H1 (cell line): ENCODE measurements around the gene HSD17B3. TPM values are rescaled to one million over a fixed set of nuclear protein-coding genes. Genes with fewer than 3 reads are reported as not detected.

Source experiments
- BRCA1 ChIP-seq: IDR thresholded peaks from 2 replicates; pipeline ENCODE4 v1.6.1; 2012; ENCODE audit warnings: low read depth, low read length, improper control_type of control experiment
- EP300 ChIP-seq, 2 experiments: IDR thresholded peaks; 1 replicate in 1 of 2; 2 replicates in 1 of 2; pipeline ENCODE4 v1.6.1; 2011 to 2012; ENCODE audit warnings: low read depth in 2 of 2, low read length in 2 of 2, mild to moderate bottlenecking in 2 of 2, borderline replicate concordance in 1 of 2, inconsistent platforms in 1 of 2, moderate library complexity in 1 of 2
- KDM4A ChIP-seq: IDR thresholded peaks from one replicate; pipeline ENCODE4 v1.7.1; 2012; ENCODE audit warnings: low read depth, mild to moderate bottlenecking, moderate library complexity, low read length, inconsistent platforms; ENCODE audit not compliant: severe bottlenecking
- NANOG ChIP-seq: IDR thresholded peaks from 2 replicates; pipeline ENCODE4 v1.6.1; 2011; ENCODE audit warnings: low read length, low read depth, mild to moderate bottlenecking, inconsistent platforms; ENCODE audit not compliant: insufficient read depth, poor library complexity, severe bottlenecking
- RBBP5 ChIP-seq: IDR thresholded peaks from 2 replicates; pipeline ENCODE4 v1.7.1; 2012; ENCODE audit warnings: low read depth, mild to moderate bottlenecking, inconsistent platforms, low read length, moderate library complexity, borderline replicate concordance
- polyA plus RNA-seq, 7 experiments: library from polyadenylated mRNA; depleted of rRNA in 3 of 7; stranded (reverse) in 5 of 7; unstranded in 2 of 7; fragments of >200 nt in 5 of 7; fragments of 200-250 nt in 2 of 7; gene quantifications; 1 replicate in 5 of 7; 2 replicates in 1 of 7; 4 replicates in 1 of 7; pipeline versions ENCODE4 v1.2.1 to v1.2.3, GENCODE V29; 2011 to 2013; ENCODE audit warnings: missing spikeins in 2 of 7, mixed read lengths in 2 of 7
- total RNA-seq: library from RNA; stranded (reverse); fragmentation: NEBNext Ultra II Directional; extraction: Animal tissue kit (Norgen Biotek cat#: 25700); gene quantifications from 2 replicates; pipeline ENCODE4 v1.2.1, GENCODE V29; 2021
- TF ChIP-seq, protein P1 (sequence below): fragments of 300-600 bp; sonication (generic); IDR thresholded peaks from 2 replicates; pipeline ENCODE4 v1.7.1; 2012; ENCODE audit warnings: low read length, moderate library complexity, mild to moderate bottlenecking, inconsistent platforms; ENCODE audit not compliant: insufficient replicate concordance
- TF ChIP-seq, protein P2 (sequence below), 3 experiments: IDR thresholded peaks; 1 replicate in 2 of 3; 2 replicates in 1 of 3; pipeline versions ENCODE4 v1.5.1 to v1.6.1; 2011; ENCODE audit warnings: low read length in 3 of 3, mild to moderate bottlenecking in 3 of 3, inconsistent platforms in 2 of 3, low read depth in 1 of 3, moderate library complexity in 1 of 3; ENCODE audit not compliant: insufficient read depth in 1 of 3; ENCODE audit errors: control extremely low read depth in 1 of 3

HSD17B3 gene
- total and polyA plus RNA-seq, 2 of the 8 experiments (the other 6 are each of a cell fraction or from before 2014, with no cell fraction given): not detected

DNA sequence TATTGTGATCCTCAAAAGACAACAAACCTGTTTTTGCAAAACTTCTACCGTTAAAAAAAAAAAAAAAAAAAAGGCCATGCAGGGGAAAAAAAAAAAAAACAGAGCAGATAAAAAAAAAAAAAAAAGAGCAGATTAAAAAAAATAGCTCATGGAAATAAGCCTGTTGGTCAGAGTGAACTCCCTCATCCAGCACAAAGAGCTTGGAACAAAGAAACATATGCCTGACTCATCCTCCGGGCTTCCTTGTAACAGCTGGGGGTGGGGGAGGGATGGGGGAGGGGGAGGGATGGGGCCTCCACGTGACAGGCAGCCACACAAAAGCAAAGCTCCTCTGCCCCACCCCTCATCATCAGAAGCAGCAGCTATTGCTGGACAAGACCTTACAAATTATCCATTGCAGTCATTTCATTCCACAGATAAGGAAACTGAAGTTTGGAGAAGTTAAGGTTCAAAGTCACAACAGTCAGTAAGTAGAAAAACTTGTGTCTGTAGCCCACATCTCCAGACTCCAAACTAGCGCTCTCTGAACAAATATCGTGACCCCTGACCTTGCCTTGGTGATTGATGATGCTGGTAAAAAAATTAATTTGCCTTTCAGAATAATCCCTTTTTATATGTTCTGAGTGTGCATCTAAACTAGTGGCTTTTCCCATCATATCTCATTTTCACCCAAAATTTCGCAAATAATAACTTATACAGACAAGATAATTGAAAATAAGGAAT, 42.6 kb upstream of the HSD17B3 start (continued):
- TF ChIP-seq, protein P1, sequence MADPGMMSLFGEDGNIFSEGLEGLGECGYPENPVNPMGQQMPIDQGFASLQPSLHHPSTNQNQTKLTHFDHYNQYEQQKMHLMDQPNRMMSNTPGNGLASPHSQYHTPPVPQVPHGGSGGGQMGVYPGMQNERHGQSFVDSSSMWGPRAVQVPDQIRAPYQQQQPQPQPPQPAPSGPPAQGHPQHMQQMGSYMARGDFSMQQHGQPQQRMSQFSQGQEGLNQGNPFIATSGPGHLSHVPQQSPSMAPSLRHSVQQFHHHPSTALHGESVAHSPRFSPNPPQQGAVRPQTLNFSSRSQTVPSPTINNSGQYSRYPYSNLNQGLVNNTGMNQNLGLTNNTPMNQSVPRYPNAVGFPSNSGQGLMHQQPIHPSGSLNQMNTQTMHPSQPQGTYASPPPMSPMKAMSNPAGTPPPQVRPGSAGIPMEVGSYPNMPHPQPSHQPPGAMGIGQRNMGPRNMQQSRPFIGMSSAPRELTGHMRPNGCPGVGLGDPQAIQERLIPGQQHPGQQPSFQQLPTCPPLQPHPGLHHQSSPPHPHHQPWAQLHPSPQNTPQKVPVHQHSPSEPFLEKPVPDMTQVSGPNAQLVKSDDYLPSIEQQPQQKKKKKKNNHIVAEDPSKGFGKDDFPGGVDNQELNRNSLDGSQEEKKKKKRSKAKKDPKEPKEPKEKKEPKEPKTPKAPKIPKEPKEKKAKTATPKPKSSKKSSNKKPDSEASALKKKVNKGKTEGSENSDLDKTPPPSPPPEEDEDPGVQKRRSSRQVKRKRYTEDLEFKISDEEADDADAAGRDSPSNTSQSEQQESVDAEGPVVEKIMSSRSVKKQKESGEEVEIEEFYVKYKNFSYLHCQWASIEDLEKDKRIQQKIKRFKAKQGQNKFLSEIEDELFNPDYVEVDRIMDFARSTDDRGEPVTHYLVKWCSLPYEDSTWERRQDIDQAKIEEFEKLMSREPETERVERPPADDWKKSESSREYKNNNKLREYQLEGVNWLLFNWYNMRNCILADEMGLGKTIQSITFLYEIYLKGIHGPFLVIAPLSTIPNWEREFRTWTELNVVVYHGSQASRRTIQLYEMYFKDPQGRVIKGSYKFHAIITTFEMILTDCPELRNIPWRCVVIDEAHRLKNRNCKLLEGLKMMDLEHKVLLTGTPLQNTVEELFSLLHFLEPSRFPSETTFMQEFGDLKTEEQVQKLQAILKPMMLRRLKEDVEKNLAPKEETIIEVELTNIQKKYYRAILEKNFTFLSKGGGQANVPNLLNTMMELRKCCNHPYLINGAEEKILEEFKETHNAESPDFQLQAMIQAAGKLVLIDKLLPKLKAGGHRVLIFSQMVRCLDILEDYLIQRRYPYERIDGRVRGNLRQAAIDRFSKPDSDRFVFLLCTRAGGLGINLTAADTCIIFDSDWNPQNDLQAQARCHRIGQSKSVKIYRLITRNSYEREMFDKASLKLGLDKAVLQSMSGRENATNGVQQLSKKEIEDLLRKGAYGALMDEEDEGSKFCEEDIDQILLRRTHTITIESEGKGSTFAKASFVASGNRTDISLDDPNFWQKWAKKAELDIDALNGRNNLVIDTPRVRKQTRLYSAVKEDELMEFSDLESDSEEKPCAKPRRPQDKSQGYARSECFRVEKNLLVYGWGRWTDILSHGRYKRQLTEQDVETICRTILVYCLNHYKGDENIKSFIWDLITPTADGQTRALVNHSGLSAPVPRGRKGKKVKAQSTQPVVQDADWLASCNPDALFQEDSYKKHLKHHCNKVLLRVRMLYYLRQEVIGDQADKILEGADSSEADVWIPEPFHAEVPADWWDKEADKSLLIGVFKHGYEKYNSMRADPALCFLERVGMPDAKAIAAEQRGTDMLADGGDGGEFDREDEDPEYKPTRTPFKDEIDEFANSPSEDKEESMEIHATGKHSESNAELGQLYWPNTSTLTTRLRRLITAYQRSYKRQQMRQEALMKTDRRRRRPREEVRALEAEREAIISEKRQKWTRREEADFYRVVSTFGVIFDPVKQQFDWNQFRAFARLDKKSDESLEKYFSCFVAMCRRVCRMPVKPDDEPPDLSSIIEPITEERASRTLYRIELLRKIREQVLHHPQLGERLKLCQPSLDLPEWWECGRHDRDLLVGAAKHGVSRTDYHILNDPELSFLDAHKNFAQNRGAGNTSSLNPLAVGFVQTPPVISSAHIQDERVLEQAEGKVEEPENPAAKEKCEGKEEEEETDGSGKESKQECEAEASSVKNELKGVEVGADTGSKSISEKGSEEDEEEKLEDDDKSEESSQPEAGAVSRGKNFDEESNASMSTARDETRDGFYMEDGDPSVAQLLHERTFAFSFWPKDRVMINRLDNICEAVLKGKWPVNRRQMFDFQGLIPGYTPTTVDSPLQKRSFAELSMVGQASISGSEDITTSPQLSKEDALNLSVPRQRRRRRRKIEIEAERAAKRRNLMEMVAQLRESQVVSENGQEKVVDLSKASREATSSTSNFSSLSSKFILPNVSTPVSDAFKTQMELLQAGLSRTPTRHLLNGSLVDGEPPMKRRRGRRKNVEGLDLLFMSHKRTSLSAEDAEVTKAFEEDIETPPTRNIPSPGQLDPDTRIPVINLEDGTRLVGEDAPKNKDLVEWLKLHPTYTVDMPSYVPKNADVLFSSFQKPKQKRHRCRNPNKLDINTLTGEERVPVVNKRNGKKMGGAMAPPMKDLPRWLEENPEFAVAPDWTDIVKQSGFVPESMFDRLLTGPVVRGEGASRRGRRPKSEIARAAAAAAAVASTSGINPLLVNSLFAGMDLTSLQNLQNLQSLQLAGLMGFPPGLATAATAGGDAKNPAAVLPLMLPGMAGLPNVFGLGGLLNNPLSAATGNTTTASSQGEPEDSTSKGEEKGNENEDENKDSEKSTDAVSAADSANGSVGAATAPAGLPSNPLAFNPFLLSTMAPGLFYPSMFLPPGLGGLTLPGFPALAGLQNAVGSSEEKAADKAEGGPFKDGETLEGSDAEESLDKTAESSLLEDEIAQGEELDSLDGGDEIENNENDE: no peak
- TF ChIP-seq KDM4A (no peak), NANOG (no peak), EP300 (IDR thresholded peaks at IDR 0.05; ENCODE audit: borderline replicate concordance in 1 of 2, low read depth in 2 of 2, low read length in 2 of 2) (no peak), BRCA1 (no peak), RBBP5 (no peak)
- TF ChIP-seq, protein P2, sequence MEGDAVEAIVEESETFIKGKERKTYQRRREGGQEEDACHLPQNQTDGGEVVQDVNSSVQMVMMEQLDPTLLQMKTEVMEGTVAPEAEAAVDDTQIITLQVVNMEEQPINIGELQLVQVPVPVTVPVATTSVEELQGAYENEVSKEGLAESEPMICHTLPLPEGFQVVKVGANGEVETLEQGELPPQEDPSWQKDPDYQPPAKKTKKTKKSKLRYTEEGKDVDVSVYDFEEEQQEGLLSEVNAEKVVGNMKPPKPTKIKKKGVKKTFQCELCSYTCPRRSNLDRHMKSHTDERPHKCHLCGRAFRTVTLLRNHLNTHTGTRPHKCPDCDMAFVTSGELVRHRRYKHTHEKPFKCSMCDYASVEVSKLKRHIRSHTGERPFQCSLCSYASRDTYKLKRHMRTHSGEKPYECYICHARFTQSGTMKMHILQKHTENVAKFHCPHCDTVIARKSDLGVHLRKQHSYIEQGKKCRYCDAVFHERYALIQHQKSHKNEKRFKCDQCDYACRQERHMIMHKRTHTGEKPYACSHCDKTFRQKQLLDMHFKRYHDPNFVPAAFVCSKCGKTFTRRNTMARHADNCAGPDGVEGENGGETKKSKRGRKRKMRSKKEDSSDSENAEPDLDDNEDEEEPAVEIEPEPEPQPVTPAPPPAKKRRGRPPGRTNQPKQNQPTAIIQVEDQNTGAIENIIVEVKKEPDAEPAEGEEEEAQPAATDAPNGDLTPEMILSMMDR (IDR thresholded peaks at IDR 0.05; ENCODE audit: control extremely low read depth in 1 of 3, insufficient read depth in 1 of 3, low read depth in 1 of 3, low read length in 3 of 3): no peak
